ENCODE results near the gene KIAA1958. TPM values are rescaled to one million over a fixed set of nuclear protein-coding genes. Genes with fewer than 3 reads are reported as not detected.
A peak's percentile ranks its signal among the peaks of the same experiment; 100 is the strongest.

The KIAA1958 gene
- total RNA-seq, 1 experiment from 2014 or later: 1.7 TPM

DNA sequence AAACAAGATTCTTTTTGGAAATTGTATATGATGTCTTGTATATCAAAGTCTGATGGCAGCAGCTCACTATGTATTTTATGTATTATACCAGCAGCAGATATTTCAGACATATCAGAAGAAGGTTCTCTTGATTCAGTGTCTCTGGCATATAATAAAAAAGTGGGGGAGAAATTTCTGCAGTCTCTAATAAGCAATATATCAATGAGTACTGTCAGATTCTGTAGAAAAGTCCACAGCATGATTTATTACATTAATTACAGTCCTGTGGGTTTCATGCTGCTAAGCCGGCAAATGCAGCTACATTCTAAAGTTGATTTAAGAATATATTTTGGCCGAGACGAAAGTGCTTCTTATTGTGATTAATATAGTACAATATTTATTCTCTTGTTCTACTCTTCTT is 113.1 kb downstream of the KIAA1958 start:
- no peak for DNase-seq (ENCODE audit: low read depth)

DNA sequence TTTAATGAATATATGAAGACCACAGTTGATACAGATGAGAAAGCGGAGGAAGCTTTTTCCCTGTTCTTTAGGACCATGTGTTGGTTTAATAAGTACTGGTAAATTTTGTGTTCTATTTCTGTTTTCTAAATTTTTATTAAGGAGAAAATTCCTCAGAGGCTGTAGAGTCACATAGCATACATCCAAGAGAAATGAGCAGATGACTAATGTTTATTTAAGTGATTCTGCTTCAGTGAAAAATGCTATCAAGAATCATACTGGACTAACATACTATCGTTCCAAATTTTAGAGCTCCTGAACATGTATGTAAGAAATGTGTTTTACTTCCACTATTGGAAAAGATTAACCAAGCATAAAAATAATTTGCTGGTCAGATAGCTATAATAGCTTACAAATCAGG is 115.0 kb downstream of the KIAA1958 start:
- DNase-seq (ENCODE audit: low read depth): no peak

GRCh38 chr9:112604790-112605189 is 118.2 kb downstream of the KIAA1958 start:
- DNase-seq (ENCODE audit: low read depth): no peak

DNA sequence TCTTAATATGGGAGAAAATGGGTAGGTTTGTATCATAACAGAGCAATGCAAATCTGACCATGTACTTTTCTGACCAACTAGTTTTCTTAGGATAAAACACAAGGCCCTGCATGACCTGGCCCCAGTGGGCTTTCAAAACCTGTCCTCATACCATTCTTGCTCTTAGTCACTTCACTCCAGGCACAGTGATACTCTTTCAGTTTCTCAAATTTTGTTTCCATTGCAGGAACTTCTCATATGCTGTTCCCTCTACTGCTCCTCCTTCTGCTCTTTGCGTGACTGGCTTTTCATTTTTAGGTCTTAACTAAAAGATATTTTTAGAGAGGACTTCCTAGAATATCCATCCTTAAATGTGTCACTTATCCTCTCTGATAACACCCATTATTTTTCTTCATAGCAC is 118.9 kb downstream of the KIAA1958 start:
- no peak for DNase-seq (ENCODE audit: low read depth)

DNA sequence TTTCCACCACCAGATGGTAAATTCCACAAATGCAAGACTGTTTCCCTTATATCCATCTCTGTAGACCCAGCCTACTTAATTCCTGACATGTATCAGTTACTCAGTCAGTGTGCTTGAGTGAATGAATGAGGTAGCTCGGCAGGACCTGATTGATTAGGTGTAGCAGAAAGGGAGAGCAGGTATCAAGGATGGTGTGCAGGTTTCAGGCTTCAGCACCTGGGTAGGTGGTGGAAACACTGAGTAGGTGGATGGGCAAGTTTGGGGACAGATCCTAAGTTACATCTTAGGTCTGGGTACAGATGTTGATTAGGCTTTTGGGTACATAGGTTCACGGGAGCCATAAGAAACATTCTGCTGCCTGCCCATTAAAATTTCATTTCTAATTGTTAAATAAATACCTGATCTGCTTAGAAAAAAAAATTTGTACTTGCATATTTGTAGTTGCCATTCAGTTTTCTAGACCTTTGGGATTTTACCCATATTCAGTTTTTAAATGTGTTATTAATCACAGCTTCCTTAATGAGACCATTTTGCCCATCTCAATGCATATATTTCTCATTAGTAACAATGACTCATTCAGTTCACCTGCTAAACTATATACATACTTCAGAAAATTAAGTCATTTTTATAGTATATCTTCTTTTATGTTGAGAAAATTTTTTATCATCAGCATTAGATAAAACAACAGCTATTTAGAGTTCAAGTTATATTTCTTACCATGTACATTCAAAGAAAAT is 119.5 kb downstream of the KIAA1958 start:
- DNase-seq (ENCODE audit: low read depth): no peak

DNA sequence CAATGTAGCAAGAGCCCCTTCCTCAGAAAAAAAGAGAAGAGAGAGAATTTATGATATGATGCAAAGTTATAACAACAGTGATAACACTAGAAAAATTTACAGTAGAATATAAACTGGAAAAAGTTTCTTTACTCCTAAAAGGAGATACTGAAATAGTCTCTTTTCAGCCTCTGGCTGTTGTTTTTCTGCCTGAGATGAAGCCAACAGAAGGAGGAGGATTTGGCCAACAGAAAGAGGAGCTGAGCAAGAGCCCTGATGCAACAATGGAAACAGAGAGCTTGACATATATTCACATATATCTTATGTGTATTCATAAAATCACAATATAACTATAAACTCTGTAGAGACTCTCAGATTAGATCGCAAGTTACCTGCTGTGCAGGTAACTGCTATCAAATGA is 122.2 kb downstream of the KIAA1958 start:
- no peak for DNase-seq (ENCODE audit: low read depth)

- DNase-seq (ENCODE audit: low read depth): no peak
Observed at GRCh38 chr9:112615584-112616266, 129.1 kb downstream of the KIAA1958 start.

DNA sequence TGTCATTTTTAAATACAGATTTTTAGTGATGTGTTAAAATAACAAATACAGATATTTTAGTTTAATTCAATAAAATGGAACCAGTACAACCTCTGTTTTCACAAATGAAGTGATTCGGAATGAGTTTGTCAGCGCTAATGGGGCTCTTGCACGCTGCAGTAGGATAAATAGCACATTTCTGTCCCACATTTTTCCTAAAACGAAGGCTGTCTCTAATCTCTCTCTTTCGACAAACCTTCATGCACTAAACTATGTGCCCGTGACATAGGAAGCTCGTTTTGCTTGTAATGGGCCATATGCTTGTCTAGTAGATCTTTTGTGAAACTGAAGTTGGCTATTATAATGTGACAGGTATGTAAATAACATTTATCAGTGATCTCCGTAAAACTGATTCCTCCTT is 130.7 kb downstream of the KIAA1958 start:
- DNase-seq (ENCODE audit: low read depth): no peak

DNA sequence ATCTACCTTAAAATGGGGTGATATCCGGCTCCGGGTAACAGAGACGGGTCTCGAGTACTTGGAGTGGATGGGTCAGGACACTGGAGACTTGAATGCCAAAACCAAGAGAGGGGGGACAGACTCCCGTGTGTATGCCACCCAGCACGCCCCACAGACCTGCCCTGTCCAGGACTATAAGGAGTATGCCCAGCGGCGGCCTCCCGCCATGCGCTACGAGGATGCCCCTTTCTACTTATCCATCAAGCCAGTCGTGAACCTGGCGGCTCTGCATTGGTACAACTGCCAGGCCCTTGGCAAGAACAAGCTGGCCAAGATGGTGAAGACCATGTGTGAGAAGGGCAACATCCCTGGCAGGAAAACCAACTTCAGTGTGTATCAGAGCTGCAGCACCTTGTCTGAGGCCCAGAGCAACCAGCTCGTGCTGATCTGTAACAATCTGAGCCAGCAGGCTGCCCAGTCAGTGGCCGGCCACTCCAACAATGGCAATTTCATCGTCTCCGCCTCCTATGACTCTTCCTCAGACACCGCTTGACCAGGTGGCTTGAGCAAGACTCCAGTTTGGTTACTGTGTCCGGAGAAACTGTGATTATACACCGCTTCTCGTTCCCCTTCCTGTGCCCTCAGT is 131.9 kb downstream of the KIAA1958 start:
- DNase-seq (ENCODE audit: low read depth): no peak

- no peak for DNase-seq (ENCODE audit: low read depth)
Observed at GRCh38 chr9:112620388-112620787, 133.8 kb downstream of the KIAA1958 start.

GRCh38 chr9:112621018-112621655 is 134.5 kb downstream of the KIAA1958 start:
- DNase-seq (ENCODE audit: low read depth): no peak

GRCh38 chr9:112623198-112623597 is 136.6 kb downstream of the KIAA1958 start:
- DNase-seq (ENCODE audit: low read depth): no peak

DNA sequence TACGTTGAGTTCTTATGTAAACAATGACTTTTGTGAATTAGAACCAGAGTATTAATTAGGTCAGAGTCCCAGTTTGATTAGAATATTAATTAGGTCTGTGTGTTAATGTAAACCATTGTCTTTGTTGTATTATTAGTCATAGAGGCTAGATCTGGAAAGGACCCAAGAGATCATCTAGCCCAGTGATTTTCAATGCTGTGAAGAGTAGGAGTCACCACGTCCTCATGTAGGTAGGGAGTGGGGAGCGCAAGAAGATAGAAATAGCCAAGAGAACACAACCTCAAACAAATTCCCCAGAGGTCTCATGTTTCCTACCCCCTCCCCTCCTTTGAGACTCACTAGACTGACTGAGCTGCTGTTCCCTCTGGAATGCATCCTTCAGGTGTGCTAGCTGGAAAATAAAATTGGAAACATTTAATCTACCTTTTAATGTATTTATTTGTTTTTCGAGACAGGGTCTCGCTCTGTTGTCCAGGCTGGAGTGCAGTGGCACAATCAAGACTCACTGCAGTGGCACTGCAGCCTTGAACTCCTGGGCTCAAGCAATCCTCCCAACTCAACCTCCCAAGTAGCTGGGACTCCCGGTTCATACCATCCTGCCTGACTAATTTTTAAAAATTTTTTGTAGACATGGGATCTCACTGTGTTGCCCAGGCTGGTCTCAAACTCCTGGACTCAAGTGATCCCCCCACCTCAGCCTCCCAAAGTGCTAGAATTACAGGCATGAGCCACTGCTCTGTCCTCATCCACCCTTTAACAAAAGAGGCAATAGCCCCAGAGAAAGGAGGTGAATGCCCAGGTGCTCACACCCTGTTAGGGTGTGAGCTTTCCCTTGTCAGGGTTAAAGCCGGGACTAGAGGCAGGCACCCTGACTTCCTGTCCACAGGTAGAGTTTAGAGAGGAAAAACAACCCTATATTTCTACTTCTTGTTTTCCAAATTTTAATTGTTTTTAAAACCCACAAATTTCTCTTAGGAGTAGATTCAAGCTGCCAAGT is 138.4 kb downstream of the KIAA1958 start:
- DNase-seq (ENCODE audit: low read depth): no peak

DNA sequence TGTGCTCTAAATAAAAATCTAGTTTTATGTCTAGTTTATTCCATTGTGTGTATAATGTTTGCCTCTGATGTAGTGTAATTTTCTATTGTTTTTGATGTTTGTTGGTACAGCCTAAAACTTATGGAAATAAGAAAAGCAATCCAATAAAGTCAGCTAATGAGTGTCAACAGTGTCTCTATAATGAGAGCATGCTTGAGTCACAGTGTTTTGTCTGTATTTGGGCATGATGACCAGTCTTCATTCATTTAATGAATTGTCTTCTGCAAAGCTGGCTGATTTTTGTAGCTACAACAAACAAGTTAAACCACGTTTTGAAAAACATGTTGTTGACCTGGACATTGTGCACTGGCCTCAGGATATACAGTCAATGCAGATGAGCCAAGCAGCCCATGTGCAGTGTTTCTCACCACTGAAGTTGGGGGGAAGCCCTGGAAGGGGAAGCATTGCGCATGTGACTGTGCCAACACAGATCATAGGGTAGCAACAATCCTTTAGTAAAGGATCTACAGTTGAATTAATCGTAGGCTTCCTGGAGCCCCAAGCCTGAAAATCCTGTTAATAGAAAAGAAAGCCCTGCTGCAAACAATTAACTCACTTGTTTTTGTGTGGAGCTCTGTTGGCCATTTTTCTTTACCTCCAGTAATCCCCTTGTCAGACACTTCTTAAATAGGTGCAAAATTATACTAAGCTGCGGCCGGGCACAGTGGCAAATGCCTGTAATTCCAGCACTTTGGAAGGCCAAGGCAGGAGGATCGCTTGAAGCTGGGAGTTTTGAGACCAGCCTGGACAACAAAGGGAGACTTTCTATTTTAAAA is 143.3 kb downstream of the KIAA1958 start:
- DNase-seq (ENCODE audit: low read depth): peak; percentile 1

DNA sequence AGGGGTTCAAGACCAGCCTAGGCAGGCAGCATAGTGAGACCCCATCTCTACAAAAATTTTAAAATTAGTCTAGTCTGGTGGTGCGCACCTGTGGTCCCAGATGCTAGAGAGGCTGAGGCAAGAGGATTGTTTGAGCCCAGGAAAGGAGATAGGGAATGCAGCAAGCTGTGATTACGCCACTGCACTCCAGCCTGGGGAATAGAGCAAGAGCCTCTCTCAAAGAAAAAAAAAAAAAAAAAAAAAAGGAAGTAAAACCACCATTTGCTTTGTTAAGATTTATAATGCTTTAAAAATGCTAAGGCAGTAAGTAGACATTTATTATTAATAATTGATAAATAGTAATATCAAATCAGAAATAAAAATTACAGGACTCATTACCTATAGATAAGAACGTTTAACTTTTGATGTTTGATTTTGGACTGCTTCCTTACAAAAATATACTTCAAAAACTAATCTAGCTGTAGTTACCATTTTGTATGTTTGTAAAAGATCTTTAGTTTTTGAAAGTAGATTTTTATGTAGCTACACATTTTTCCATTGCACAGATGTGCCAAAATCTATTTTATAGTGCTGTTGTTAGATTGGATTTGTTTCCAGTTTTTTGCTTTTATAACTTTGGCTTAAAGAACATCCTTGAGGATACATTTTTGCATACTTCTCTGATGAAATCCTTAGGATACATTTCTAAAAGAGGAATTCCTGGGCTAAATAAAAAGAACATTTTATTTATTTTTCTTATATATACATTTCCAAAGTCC is 144.9 kb downstream of the KIAA1958 start:
- DNase-seq (ENCODE audit: low read depth): no peak

DNA sequence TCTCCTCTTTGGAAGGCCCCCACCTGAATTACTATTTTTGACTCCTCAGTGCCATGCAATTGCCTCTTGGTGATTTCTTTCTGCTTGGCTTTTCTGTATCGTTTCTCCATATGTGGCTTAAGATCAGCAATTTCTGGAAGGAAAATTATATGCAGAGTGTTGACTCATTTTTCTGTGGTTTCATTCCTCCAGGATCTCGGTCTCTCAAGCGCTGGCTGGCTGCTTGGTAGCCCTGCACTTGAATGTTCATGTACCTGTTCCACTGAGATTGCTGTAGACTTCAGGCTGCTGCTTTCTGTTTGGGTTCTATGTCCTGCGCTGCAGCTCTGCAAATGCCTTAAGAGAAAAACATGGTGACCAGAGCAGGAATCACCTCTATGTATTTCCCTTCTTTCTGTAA is 153.7 kb downstream of the KIAA1958 start:
- DNase-seq (ENCODE audit: low read depth): peak; percentile 16

- no peak for DNase-seq (ENCODE audit: low read depth)
Observed at GRCh38 chr9:112642126-112642525, 155.5 kb downstream of the KIAA1958 start.

DNA sequence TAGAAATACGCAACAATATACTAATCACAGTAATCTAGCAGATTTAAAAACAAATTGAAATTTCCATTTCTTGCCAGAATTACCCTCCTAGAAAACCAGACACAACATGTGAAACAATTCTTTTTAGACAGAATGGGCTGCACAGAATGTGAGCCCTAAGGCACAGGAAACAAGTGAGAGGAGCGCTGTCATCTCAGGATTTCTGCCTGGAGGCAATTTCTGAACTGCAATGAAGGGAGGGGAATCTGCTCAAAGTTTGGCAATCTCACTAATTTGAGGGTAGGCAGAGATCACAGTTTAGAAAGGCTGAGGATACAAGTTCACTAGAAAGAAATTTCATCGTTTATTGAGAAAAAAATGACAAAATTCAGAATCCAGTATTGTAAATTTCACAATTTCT is 161.0 kb downstream of the KIAA1958 start:
- peak; percentile 10 for DNase-seq (ENCODE audit: low read depth)

GRCh38 chr9:112648624-112649023 is 162.0 kb downstream of the KIAA1958 start:
- no peak for DNase-seq (ENCODE audit: low read depth)

DNA sequence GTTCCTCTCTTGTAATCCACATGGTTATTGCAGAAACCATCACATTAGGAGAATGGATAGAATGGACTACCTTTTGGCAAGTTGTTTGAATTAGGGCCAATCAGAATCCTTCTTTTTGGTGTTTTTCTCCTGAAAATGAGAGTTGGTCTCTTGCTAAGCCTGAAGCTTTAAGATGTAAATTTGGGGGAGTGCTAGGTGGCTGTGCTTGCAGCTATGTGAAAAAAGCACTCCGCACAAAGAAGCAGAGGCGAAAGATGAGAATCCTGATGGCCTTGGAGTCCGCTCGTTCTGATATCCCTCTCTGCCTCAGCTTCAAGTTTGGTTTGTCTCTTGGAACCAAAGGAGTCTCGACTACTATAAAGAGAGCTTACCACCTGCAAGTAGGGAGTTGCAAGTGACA is 167.7 kb downstream of the KIAA1958 start:
- DNase-seq (ENCODE audit: low read depth): no peak
